Measurements from ENCODE around the gene ATG16L2.
"Not testable (repeated sequence)": the region's sequence is repeated elsewhere in the genome, so short reads cannot be mapped to it uniquely, and the experiment has no call there.

ATG16L2 gene

DNA sequence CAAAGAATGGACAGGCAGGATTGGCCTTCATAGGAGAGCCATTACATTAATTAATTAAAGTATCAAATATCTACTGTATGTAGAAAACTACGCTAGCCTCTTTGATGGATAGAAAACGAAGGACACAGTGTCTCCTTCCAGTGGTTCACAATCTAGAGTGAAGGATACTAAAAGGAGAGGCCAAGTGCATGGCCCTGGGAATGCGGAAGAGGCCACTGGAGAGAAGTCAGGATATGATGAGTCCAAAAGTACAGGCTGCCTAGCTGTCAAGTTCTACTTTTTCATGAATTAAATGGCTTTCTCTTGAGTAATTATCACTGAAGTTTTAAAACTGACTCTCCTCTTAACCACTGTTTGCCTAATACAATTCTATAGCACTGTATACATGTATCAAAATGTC lies 41.9 kb downstream of the ATG16L2 start:
- DNase-seq = no peak

DNA sequence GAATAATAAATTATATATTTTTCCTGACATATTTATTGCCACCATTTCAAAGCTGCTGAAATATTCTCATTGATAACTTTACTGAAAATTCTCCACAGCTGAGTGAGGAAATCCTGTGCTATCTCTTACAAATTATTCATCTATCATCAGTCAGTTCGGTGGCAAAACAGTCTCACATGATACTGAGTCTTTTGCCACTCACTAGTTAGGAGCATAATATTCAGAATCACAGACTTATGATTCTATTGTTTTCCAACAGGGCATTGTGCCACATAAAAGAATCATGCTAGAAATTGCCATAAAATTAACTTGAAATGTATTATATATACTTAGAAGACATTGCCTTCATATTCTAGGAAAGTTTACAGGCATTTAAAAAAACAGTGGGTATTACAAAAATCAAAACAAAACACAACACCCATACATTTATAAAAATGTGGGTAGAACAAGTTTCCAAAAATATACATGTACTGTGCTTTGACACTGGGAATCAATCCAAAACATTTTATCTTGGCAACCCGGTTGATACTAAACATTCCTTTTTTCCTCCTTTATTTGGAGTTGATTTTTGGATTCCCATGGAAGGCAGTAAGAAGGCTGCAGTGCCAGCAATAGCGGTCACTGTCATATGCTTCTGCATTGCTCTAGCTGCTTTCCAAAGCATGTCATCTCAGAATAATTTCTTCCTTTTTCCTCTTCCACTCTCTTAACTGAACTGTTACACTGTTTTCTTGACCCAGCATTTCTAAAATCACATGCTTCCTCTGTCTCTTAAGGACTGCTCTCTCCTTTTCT lies 42.5 kb downstream of the ATG16L2 start:
- DNase-seq = no peak

DNA sequence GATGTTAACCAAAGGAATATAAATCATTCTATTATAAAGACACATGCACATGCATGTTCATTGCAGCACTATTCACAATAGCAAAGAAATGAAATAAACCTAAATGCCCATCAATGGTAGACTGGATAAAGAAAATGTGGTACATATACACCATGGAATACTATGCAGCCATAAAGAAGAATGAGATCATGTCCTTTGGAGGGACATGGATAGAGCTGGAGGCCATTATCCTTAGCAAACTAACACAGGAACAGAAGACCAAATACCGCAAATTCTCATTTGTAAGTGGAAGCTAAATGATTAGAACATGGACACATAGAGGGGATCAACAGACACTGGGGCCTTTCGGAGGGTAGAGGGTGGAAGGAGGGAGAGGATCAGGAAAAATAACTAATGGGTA lies 44.1 kb downstream of the ATG16L2 start:
- not testable (repeated sequence) for DNase-seq

DNA sequence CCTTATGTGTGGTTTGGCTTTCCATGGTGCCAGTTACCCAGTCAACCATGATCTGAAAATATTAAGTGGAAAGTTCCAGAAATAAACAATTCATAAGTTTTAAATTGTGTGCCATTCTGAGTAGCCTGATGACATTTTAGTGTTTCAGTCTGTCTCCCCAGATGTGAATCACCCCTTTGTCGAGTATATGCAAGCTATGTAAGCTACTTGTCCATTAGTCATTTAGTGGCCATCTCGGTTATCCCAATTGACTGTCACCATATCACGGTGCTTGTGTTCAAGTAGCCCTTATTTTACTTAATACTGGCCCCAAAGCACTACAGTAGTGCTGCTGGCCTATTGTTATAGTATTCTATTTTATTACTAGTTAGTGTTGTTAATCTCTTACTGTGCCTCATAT lies 44.9 kb downstream of the ATG16L2 start:
- no peak for DNase-seq

DNA sequence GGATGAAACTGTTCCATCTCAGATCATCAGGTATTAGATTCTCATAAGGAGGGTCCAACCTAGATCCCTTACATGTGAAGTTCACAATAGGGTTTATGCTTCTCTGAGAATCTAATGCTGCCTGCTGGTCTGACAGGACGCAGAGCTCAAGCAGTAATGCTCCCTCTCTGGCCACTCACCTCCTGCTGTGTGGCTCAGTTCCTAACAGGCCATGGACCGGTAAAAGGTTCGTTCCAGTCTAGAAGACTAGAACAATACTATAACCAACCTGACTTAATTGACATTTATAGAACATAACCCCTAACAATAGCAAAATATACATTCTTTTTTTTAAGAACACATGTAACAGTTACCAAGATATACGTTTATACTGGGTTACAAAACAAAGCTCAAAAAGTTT lies 45.8 kb downstream of the ATG16L2 start:
- no peak for DNase-seq

DNA sequence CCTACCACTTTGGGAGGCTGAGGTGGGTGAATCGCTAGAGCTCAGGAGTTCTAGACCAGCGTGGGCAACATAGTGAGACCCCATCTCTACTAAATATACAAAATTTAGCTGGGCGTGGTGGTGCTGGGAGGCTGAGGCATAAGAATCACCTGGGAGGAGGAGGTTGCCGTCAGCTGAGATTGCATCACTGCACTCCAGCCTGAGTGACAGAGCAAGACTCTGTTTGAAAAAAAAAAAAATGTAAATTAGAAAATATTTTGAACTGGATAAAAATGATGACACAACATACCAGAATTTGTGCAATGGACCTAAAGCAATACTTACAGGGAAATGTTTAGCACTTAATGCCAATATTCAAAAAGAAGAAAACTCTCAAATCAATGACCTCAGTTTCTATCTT lies 46.4 kb downstream of the ATG16L2 start:
- DNase-seq = no peak

DNA sequence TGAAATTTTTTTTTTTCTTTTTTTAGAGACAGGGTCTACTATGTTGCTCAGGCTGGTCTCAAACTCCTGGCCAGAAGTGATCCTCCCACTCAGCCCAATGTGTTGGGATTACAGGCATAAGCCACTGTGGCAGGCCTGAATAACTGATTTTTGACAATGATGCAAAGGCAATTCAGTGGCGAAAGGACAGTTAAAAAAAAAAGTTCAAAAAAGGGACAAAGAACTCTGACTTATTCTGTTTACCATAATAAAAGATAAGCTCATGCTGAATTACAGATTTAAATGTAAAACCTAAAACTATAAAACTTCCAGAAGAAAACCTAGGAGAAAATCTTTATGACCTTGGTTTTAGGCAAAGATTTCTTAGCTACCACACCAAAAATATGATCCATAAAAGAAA lies 48.9 kb downstream of the ATG16L2 start:
- DNase-seq = no peak

DNA sequence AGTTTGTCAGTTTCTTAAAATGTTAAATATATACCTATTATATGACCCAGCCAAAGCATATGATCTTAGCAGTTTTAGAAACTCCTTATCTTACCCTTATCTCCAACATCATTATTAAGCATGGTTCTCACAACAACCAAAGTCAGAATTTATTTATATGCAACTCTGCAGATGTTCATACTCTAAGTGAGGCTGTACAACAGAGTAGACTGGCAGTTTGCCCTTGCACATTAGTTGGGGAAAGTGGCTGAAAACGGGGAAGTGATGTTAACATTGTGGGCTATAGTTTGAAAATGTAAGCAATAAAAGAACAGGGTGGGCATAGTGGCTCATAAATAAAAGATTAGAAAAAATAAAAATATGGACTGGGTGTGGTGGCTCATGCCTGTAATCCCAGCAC lies 49.7 kb downstream of the ATG16L2 start:
- DNase-seq = no peak

DNA sequence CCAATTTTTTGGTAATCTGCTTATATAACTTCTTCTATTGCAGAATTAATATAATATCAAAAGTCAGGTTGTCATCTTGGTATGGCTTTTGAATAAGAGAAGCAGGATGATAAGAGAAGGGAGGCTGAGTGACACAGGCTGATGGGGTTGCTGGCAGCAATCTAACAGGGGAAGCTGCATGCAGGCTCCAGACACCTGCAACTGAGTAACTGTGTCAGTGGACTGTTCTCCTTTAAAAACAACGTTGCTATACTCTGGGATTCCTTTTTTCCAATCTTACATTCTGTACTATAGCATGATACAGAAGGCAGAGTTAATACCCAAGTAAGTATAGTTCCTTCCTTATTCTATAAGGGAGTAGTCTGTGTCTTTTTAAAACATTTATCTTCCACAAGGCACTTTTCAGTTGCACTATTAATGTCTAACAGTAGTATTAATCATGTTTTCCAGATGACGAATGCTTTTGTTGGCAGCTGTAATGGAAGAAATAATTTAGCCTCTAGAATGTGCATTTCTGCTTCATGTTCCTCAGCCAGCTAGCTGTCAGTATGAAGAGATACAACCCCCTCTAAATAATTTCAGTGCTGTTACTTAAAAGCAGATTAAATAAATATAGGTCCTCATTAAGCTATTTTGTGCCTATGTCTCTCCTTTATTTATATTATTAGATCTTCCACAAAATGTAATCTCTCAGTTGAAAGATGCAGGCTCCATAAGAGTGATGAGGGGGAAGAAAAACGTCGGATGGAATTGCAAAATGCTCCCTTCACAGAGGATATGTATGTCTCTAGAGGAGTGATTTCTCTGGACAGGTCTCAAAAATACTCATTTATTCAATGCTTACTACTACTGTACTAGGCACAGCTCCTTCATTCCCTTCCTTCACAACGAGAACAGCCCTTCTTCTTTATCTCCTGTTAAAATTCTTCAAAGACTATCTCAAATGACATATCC lies 50.8 kb downstream of the ATG16L2 start:
- no peak for DNase-seq

DNA sequence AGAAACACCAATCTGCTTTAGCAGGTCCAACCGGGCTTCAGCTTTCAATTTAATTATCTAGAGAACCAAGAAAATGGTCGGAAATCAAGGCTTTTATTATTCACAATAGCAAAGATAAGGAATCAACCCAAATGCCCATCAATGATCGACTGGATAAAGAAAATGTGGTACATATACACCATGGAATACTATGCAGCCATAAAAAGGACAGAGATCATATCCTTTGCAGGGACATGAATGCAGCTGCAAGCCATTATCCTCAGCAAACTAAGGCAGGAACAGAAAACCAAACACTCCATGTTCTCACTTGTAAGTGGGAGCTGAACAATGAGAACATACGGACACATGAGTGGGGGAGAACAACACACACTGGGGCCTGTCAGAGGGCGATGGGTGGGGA lies 53.8 kb downstream of the ATG16L2 start:
- DNase-seq = no peak

DNA sequence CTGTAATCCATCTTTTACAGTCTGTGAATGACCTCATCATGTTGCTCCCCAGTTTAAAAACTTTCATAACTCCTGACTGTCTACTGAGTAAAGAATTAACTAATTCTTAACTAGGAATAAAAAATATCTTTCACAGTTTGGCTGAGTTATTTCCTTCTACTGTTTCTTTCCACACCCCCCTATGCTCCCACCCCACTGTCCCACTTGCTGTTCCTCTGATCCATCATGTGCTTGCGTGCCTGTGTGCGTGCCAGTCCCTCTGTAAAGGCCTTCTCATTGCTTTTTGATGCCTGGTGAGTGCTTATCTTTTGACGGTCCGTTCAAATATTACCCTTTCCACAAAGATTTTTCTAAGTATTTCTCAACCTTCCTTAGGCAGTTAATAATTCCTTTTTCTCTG lies 55.6 kb downstream of the ATG16L2 start:
- DNase-seq = no peak

DNA sequence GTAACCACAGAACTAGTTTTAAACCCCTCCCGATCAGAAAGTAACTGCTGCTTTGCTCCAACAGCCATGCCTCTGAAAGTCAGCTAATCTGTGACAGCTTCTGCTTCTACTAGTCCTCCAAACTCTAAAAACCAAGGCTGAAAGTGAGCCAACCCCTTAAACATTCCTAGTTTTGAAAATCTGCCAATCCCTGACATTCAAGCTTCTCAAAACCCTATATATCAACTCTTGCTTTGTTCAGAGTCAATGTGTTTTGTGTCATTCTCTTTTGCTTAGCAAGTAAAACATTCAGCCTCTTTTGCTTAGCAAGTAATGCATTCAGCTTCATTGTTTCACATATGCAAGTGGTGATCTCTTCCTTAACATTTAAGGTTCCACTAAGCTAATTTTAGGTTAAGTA lies 56.9 kb downstream of the ATG16L2 start:
- no peak for DNase-seq

DNA sequence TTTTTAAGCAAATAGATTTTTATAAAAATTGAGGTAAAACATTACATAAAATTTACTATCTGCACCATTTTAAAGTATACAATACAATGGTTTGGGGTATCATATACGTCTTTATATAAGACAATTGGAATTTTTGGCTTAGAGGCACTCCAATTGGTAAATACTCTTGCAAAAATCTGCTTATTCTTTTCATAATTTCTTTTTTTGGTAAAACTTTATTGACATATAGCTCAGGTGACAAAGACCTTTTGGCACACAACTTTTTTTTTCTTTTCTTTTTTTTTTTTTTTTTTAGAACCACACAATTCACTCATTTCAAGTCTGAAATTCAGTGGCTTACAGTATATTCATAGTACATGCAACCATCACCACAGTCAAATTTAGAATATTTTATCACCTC lies 57.8 kb downstream of the ATG16L2 start:
- DNase-seq = no peak

DNA sequence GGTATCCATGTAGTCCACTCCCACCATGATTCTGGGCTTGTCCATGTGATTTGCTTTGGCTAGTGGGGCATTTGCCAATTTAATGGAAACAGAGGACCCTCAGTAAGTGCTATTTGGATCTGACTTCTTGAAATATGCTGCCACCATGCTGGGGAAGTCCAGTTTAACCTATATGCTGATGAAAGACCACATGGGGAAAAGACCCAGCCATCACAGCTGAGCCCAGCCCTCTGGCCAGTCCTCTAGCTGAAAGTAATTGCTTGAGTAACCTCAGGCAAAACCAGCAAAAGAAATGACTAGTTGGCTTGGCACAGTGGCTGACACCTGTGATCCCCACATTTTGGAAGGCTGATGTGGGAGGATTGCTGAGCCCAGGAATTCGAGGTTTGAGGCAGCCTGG lies 61.5 kb downstream of the ATG16L2 start:
- no peak for DNase-seq

DNA sequence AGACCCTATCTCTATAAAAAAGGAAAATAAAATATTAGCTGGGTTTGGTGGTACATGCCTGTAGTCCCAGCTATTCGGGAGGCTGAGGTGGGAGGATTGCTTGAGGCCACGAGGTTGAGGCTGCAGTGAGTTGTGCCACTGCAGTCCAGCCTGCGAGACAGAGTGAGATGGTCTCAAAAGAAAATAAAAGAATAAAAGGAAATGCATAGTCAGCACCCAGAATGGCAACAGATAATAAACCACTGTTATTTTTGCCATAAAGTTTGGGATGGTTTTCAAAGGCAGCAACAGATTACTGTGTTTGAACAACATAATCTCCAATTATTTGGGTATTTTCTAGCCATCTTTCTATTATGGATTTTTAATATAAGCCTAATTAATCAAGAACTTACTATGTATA lies 61.9 kb downstream of the ATG16L2 start:
- no peak for DNase-seq

Data from NCI-H82 (cell line).